Heart right ventricle (tissue), 16 donors: ENCODE measurements around the gene ATP6AP2. TPM values are rescaled to one million over a fixed set of nuclear protein-coding genes. Genes with fewer than 3 reads are reported as not detected.
"Not testable (repeated sequence)": the region's sequence is repeated elsewhere in the genome, so short reads cannot be mapped to it uniquely, and the experiment has no call there.

Experiments
- ATAC-seq, 8 donors: fragments of 200-7000 bp; cut with Tn5 transposase; one replicate each; pipeline ENCODE4 v1.9.1; 2020; ENCODE audit warnings: mild to moderate bottlenecking in 8 of 8, moderate library complexity in 8 of 8, moderate number of reproducible peaks in 1 of 8
- DNase-seq, 2 donors: peaks; one replicate each; pipeline ENCODE4 v3.0.0-alpha.2; 2020
- H3K27ac ChIP-seq, 10 donors: fragments of 200-600 bp; sonication (generic) in 2 of 10; one replicate each; pipeline versions ENCODE4 v1.5.0 to v1.8.0; 2020 to 2022; ENCODE audit warnings: mild to moderate bottlenecking in 3 of 10
- H3K27me3 ChIP-seq, 7 donors: fragments of 200-600 bp; one replicate each; pipeline ENCODE4 v1.8.0; 2021 to 2022; ENCODE audit warnings: mild to moderate bottlenecking in 2 of 7
- H3K36me3 ChIP-seq, 9 donors: fragments of 200-600 bp; sonication (generic) in 1 of 9; one replicate each; pipeline versions ENCODE4 v1.5.0 to v1.8.0; 2020 to 2022; ENCODE audit warnings: mild to moderate bottlenecking in 2 of 9
- H3K4me1 ChIP-seq, 9 donors: fragments of 200-600 bp; sonication (generic) in 1 of 9; one replicate each; pipeline versions ENCODE4 v1.5.0 to v1.8.0; 2020 to 2022; ENCODE audit warnings: mild to moderate bottlenecking in 4 of 9
- H3K4me3 ChIP-seq, 10 donors: fragments of 200-600 bp; sonication (generic) in 2 of 10; one replicate each; pipeline versions ENCODE4 v1.5.0 to v1.8.0; 2020 to 2022; ENCODE audit warnings: mild to moderate bottlenecking in 7 of 10, moderate library complexity in 2 of 10
- H3K9me3 ChIP-seq, 11 donors: fragments of 200-600 bp in 10 of 11; sonication (generic) in 2 of 11; one replicate each; pipeline versions ENCODE4 v1.5.0 to v1.8.0; 2013 to 2022; ENCODE audit warnings: mild to moderate bottlenecking in 2 of 11, control low read depth in 1 of 11, moderate library complexity in 1 of 11
- CTCF ChIP-seq, 9 donors: fragments of 200-600 bp; sonication (generic) in 2 of 9; IDR thresholded peaks; one replicate each; pipeline versions ENCODE4 v1.5.0 to v1.8.0; 2021 to 2022; ENCODE audit warnings: antibody characterized with exemption in 9 of 9, mild to moderate bottlenecking in 5 of 9, moderate library complexity in 1 of 9
- WGBS, 2 donors: extraction: QIAGEN DNeasy Blood & Tissue Kit; methylation state at CpG; one replicate each; pipeline ENCODE4 v1.1.7; 2013; ENCODE audit warnings: inconsistent platforms in 1 of 2; 5-methylcytosine and 5-hydroxymethylcytosine counted together
- intact Hi-C, 10 donors: fragments of 100-400 bp; cut with DNase I; formaldehyde crosslinking; loops; one replicate each; pipeline versions ENCODE4 v1.11.1 to v1.14.2; 2022
- polyA plus RNA-seq, 2 donors: library from polyadenylated mRNA; stranded (reverse); fragments of 200-250 nt; gene quantifications; one replicate each; pipeline ENCODE4 v1.2.3, GENCODE V29; 2013
- total RNA-seq, 10 donors: library from RNA; stranded (reverse); fragmentation: NEBNext Ultra II Directional in 3 of 10; extraction: Animal tissue kit (Norgen Biotek cat#: 25700) in 3 of 10; gene quantifications; one replicate each; pipeline versions ENCODE4 v1.2.1 to v1.2.4, GENCODE V29; 2021 to 2023
- donor health status: Arrhythmogenic right ventricular cardiomyopathy.
- donor health status: ischemic (EF 13 %, LVEDD 7.1; RV severe dilation, severe dysfunction).
- donor health status: healthy with polysubstance abuse.
- donor health status: DM: no; HTN: yes; CAD: no.
- donor health status: DM: no; HTN: no; CAD: no.
- donor health status: ischemic (EF 25% LVEDD 6.9; RV normal size, moderate dysfunction).
- donor health status: ischemic (EF 25% LVEDD 5.7; RV mildly dilated, moderate dysfunction).
- donor health status: healthy.
- donor health status: DM: yes; HTN: yes; CAD: no.
- donor health status: Ischemic cardiomyopathy.
- donor health status: ischemic (EF 35%, LVEDD 5.7; RV mildly dilated, moderate dysfunction).
- donor health status: nonischemic (EF 11% LVEDD 7.7; RV severe dilation, severe dysfunction).
- donor health status: DM: yes; HTN: yes; CAD: no.
- donor health status: PGD.
- donor health status: ischemic (EF 29% LVEDD 5.4; RV normal size, mild dysfunction).
- donor health status: nonischemic (EF 23%, LVEDD 6.1; RV moderate dilation, normal function).

The ATP6AP2 gene
- total and polyA plus RNA-seq, 12 donors: 28.0 to 62.1 (median 46.8) TPM

- DNase-seq: no peak
- no peak for TF ChIP-seq CTCF (IDR thresholded peaks at IDR 0.05)
- H3K27me3 ChIP-seq: peaks cover 0 to 84% (median 0%) of the 10 kb centered on the region in 7 donors
- peak overlapping the region; percentile 64 to 93 (median 88) for H3K27ac ChIP-seq
- peaks cover 4 to 29% (median 12%) of the 10 kb centered on the region in 9 donors for H3K4me1 ChIP-seq
- no peaks in the 10 kb centered on the region for H3K36me3 ChIP-seq
- intact Hi-C loops: no loop called here
- H3K4me3 ChIP-seq: peak overlapping the region; percentile 33 to 92 (median 74)
- no peaks in the 10 kb centered on the region for H3K9me3 ChIP-seq
- WGBS, 2 donors: 2 to 3% methylated on average over 12 to 15 of the region's 15 CpGs
- ATAC-seq: no peak
Measured at GRCh38 chrX:40581336-40581920, 658 bp downstream of the ATP6AP2 start.

GRCh38 chrX:40582178-40582577 is 1.4 kb downstream of the ATP6AP2 start:
- ATAC-seq, DNase-seq, H3K27ac ChIP-seq, H3K9me3 ChIP-seq, H3K36me3 ChIP-seq, intact Hi-C loops: not testable (repeated sequence)
- Histone ChIP-seq H3K4me1 (peaks cover 4 to 29% (median 12%) of the 10 kb centered on the region in 9 donors), H3K4me3 (peak overlapping the region in 6 of 10 donors; percentile 73 to 92 (median 82)), H3K27me3 (peaks cover 0 to 89% (median 0%) of the 10 kb centered on the region in 7 donors)
- WGBS, 2 donors: 92 to 94% methylated on average over 13 of the region's 13 CpGs

- H3K36me3 ChIP-seq: no peaks in the 10 kb centered on the region
- DNase-seq: no peak
- no peaks in the 10 kb centered on the region for H3K9me3 ChIP-seq
- 75 to 83% methylated on average over 2 of the region's 2 CpGs for WGBS, 2 donors
- peaks cover 0 to 89% (median 0%) of the 10 kb centered on the region in 7 donors for H3K27me3 ChIP-seq
- no peak overlapping the region for H3K4me3 ChIP-seq
- no peak overlapping the region for H3K27ac ChIP-seq
- intact Hi-C loops: no loop called here
- H3K4me1 ChIP-seq: peaks cover 4 to 34% (median 12%) of the 10 kb centered on the region in 9 donors
- ATAC-seq: no peak
- no peak for TF ChIP-seq CTCF (IDR thresholded peaks at IDR 0.05)
Measured at GRCh38 chrX:40582811-40583210, 2.0 kb downstream of the ATP6AP2 start.

GRCh38 chrX:40587623-40588022 is 6.9 kb downstream of the ATP6AP2 start:
- Histone ChIP-seq H3K36me3 (peaks cover 0 to 39% (median 0%) of the 10 kb centered on the region in 9 donors), H3K4me1 (peaks cover 0 to 15% (median 0%) of the 10 kb centered on the region in 9 donors), H3K27me3 (peaks cover 0 to 79% (median 0%) of the 10 kb centered on the region in 7 donors)
- intact Hi-C loops, ATAC-seq, H3K27ac ChIP-seq, DNase-seq, H3K9me3 ChIP-seq, H3K4me3 ChIP-seq: not testable (repeated sequence)
- WGBS, 2 donors: 72 to 77% methylated on average over 1 of the region's 1 CpG

DNA sequence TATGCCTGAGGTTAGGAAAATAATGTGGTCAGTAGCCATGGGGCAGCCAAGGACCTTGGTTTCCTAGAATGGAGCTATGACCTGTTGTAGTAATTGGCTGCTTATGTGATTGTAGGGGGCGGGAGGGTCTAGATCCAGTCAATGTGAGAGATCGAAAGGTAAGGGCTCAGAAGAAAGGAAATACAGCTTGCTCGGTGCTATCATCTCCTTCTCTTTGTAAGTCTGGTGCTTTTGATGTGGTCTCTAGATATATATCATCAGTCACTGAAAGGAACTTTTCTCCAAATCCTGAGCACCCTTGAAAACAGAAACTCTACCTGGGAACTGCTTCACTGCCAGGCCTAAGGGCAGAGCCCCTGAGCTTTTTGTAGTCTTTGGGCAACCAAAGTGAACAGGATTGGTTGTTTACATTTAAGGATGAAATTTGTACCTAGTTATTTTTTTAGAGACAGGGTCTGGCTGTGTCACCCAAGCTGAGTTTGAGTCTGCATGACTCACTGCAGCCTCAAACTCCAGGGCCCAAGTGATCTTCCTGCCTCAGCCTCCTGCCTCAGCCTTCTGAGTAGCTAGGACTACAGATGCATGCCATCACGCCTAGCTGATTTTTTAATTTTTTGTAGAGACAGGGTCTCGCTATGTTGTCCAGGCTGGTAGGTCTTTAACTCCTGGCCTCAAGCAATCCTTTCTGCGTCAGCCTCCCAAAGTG is 9.0 kb downstream of the ATP6AP2 start:
- H3K9me3 ChIP-seq, H3K4me3 ChIP-seq, H3K4me1 ChIP-seq, intact Hi-C loops, H3K27ac ChIP-seq, DNase-seq, ATAC-seq: not testable (repeated sequence)
- 95 to 96% methylated on average over 6 of the region's 6 CpGs for WGBS, 2 donors
- Histone ChIP-seq H3K36me3 (peaks cover 0 to 60% (median 0%) of the 10 kb centered on the region in 9 donors), H3K27me3 (peaks cover 0 to 80% (median 0%) of the 10 kb centered on the region in 7 donors)
